ENCODE measurements around the gene PDXK.

The PDXK gene

DNA sequence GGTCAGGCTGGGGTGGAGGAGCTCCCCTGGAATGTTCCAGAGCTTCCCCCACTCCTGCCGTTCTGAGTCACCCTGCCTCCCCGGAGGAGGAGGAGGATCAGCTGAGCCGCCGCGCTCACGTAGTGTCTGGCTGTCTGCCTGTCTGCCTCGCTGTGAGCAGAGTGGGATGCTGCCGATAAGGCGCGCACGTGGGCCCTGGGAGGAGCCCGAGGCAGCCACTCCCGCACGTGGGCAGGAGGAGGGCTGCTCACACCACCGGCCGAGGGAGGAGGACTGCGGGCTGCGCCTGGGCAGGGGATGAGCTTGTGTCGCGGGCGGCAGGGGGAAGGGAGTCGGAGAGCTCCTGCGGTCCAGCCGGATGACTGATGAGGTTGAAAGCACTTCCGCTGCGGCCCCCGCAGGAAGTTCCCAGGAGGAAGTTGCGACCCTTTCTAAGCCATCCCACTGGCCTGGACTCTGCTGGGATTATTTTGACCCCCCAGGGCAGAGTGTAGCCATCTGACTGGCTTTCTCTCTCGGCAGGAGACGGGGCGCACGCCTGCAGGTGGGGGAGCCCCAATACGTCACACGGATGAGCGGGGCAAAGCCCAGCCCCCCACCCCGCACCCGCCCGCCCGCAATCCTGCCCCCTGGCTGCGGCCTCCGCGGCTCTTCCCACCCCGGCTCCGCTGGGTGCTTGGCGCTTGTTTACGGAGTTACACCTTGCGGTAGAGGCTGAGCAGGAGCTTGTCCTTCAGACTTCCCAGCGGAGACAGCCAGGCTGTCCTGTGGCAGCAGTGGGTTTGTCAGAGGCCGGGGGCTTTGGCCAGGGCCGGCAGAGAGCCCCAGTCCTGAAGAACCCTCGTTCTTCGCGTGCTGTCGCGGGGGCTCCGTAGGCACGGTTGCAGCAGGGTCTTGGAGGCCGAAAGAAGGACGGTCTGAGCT is 9.8 kb downstream of the PDXK start:
- ChIA-PET POLR2A (interaction anchor here (1.0 to 2.1 kb wide), 3 partner anchors 9 to 68 kb away, joined by 3 to 14 read pairs (median 8); partner anchors contain the start of gene PDXK), CTCF (interaction anchor here (0.9 to 2.5 kb wide), 13 partner anchors 9 to 373 kb away, joined by 3 to 13 read pairs (median 4); partner anchors contain the start of gene RRP1)
- TF ChIP-seq, protein P1, sequence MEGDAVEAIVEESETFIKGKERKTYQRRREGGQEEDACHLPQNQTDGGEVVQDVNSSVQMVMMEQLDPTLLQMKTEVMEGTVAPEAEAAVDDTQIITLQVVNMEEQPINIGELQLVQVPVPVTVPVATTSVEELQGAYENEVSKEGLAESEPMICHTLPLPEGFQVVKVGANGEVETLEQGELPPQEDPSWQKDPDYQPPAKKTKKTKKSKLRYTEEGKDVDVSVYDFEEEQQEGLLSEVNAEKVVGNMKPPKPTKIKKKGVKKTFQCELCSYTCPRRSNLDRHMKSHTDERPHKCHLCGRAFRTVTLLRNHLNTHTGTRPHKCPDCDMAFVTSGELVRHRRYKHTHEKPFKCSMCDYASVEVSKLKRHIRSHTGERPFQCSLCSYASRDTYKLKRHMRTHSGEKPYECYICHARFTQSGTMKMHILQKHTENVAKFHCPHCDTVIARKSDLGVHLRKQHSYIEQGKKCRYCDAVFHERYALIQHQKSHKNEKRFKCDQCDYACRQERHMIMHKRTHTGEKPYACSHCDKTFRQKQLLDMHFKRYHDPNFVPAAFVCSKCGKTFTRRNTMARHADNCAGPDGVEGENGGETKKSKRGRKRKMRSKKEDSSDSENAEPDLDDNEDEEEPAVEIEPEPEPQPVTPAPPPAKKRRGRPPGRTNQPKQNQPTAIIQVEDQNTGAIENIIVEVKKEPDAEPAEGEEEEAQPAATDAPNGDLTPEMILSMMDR (IDR thresholded peaks at IDR 0.05; ENCODE audit: control extremely low read depth, extremely low read depth, low read depth, missing control alignments): no peak
- DNase-seq (ENCODE audit: extremely low spot score): peak; percentile 88

DNA sequence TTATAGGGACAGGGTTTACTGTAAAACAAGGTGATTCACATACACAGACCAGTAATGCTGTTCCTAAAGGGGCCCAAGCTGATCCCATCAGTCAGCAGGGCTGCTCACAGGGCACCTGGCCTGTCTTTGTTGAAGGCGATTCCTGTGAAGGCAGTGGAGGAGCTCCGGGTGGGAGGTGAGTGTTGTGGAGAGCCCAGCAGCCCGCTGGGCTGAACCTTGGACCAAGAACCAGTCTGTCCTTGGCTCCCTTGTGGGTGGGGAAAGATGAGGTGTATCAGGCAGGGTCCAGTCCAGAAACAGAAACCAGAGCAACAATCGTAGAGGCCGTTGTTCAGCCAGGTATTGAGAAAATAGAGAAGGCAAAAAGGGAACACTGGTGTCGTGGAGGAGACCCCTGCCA is 12.5 kb downstream of the PDXK start:
- POLR2A ChIA-PET: no interaction called here
- TF ChIP-seq, protein P1 (IDR thresholded peaks at IDR 0.05; ENCODE audit: control extremely low read depth, extremely low read depth, low read depth, missing control alignments): no peak
- no peak for DNase-seq (ENCODE audit: extremely low spot score)
- CTCF ChIA-PET: no interaction called here

DNA sequence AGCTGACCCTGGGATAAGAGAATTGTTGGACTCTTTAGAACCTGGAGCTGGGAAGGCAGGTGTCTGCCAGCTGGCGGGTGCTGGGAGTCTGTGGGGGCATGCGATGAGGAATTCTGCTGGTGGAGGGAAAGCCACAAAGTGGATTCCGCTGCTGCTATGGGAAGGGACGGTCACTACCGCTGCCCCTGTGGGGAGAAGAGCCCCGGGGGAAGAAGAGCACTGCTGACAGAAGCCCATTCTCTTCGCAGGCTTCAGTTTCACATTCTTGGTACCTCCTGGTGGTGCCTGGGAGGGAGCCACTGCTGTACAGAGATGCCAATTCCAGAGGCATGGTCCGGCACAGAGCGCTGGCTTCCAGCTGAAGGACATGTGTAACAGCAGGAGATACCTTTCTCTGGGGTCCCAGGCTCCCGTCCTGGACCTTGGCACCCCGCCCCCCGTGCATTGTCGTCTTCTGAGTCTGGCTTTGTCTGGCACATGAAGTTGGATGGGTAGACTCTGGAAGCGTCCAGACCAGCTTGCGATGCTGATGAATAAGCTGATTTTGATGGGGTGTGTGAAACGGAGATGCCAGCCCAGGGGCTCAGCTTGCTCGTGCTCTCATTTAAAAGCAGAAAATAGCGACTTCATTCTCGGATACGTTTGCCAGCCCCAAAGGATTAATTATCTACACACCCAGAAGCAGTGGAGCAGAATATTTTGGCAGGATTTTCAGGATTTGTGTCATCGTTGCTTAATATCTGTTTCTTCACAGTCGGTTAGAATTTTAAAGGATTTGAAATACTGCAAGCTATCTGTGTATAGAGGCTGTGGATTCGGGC is 13.2 kb downstream of the PDXK start:
- CTCF ChIA-PET: interaction anchor here (1.3 kb wide), 1 partner anchor 12 kb away, joined by 3 read pairs; no protein-coding TSS in a partner anchor
- TF ChIP-seq, protein P1 (IDR thresholded peaks at IDR 0.05; ENCODE audit: control extremely low read depth, extremely low read depth, low read depth, missing control alignments): no peak
- POLR2A ChIA-PET: no interaction called here
- no peak for DNase-seq (ENCODE audit: extremely low spot score)

DNA sequence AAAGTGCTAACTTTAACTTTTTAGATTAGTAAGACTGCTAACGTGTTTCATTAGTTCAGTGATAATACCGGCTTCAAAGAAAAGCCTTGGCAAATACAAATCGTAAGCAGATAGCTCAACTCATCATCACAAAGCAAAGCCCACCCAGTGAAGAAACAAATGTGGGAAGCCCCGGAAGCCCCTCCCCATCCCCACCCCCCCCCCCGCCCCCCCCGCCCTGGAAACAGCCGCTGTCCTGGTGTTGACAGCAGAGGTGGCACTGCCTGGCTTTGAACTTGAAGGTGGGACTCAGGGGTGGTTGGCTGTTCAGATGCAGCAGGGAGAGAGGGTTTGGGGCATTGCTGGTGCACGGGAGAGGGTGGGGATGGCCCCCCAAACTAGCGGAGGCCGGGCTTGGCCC is 14.1 kb downstream of the PDXK start:
- CTCF ChIA-PET: interaction anchor here (0.6 to 1.3 kb wide), 2 partner anchors 13 to 41 kb away, joined by 3 read pairs; no protein-coding TSS in a partner anchor
- POLR2A ChIA-PET: no interaction called here
- TF ChIP-seq, protein P1 (IDR thresholded peaks at IDR 0.05; ENCODE audit: control extremely low read depth, extremely low read depth, low read depth, missing control alignments): no peak
- DNase-seq (ENCODE audit: extremely low spot score): no peak

DNA sequence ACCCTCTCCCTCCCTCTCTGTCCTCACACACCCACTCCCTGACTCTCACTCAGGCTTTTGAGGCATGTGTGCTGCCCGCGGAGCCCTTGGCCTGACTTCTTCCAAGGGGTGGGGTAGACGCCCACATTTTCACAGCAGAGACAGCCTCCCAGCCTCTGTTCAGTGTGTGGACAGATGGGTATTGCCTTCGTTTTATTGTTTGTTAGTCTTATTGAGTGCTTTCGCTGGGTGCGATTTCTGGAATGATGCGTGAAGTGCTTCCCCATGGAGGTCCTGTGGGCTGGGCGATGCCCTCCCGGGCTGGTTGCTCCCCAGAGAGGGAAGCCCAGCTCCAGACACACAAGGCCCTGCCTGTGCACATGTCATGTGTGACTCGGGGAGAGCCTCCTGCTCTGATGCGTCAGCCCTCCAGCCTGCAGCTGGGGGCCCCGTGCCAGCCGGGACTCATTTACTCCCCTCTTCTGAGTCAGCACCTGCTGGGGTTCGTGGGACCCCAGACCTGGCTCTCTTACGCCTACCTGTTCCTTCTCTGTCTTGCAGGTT is 14.7 kb downstream of the PDXK start:
- DNase-seq (ENCODE audit: extremely low spot score): no peak
- ChIA-PET POLR2A (no interaction called here), CTCF (interaction anchor here (0.6 kb wide), 1 partner anchor 40 kb away, joined by 3 read pairs; no protein-coding TSS in a partner anchor)
- TF ChIP-seq, protein P1 (IDR thresholded peaks at IDR 0.05; ENCODE audit: control extremely low read depth, extremely low read depth, low read depth, missing control alignments): no peak

Measured in GM10248 (cell line).